BJ (cell line): ENCODE data around the gene TREML2. TPM values are rescaled to one million over a fixed set of nuclear protein-coding genes. Genes with fewer than 3 reads are reported as not detected.

ENCODE experiments used
- CTCF ChIA-PET: fragments of 350-600 bp; formaldehyde crosslinking; extraction: SDS; loops from one replicate; lab custom pipeline; 2021; ENCODE audit warnings: antibody characterized with exemption, inconsistent platforms; lab: Yijun Ruan, JAX
- POLR2A ChIA-PET: fragments of 300-600 bp; sonication (Branson Sonifier 250); formaldehyde crosslinking; extraction: SDS; loops from one replicate; lab custom pipeline; 2021; ENCODE audit warnings: antibody characterized with exemption; lab: Charles Lee
- DNase-seq: peaks from one replicate; pipeline ENCODE4 v3.0.0-alpha.2; 2011; ENCODE audit warnings: low read depth
- H3K27me3 ChIP-seq: 2 replicates; pipeline ENCODE4 v1.6.0; 2011; ENCODE audit warnings: low read length; ENCODE audit not compliant: control insufficient read depth, insufficient read depth
- H3K36me3 ChIP-seq: 2 replicates; pipeline ENCODE4 v1.5.1; 2011; ENCODE audit warnings: low read length; ENCODE audit not compliant: control insufficient read depth, insufficient read depth
- H3K4me3 ChIP-seq: 2 replicates; pipeline ENCODE4 v1.5.1; 2011; ENCODE audit warnings: low read depth, mild to moderate bottlenecking, control low read depth, low read length
- polyA plus RNA-seq: library from polyadenylated mRNA; depleted of rRNA; stranded (reverse); fragments of >200 nt; gene quantifications from 2 replicates; pipeline ENCODE4 v1.2.3, GENCODE V29; 2011
- TF ChIP-seq, protein P1 (sequence below): IDR thresholded peaks from 2 replicates; pipeline ENCODE4 v1.5.1; 2011; ENCODE audit warnings: low read depth, mild to moderate bottlenecking, control low read depth, inconsistent platforms, low read length, moderate library complexity; ENCODE audit not compliant: insufficient read depth

The TREML2 gene
- polyA plus RNA-seq, 1 experiment = not detected

- H3K36me3 ChIP-seq = no peaks in the 10 kb centered on the region
- H3K27me3 ChIP-seq = no peaks in the 10 kb centered on the region
- H3K4me3 ChIP-seq = no peak overlapping the region
- ChIA-PET POLR2A (no interaction called here), CTCF (no interaction called here)
- DNase-seq = no peak
- TF ChIP-seq, protein P1, sequence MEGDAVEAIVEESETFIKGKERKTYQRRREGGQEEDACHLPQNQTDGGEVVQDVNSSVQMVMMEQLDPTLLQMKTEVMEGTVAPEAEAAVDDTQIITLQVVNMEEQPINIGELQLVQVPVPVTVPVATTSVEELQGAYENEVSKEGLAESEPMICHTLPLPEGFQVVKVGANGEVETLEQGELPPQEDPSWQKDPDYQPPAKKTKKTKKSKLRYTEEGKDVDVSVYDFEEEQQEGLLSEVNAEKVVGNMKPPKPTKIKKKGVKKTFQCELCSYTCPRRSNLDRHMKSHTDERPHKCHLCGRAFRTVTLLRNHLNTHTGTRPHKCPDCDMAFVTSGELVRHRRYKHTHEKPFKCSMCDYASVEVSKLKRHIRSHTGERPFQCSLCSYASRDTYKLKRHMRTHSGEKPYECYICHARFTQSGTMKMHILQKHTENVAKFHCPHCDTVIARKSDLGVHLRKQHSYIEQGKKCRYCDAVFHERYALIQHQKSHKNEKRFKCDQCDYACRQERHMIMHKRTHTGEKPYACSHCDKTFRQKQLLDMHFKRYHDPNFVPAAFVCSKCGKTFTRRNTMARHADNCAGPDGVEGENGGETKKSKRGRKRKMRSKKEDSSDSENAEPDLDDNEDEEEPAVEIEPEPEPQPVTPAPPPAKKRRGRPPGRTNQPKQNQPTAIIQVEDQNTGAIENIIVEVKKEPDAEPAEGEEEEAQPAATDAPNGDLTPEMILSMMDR = no peak
These were observed 21.6 kb upstream of the TREML2 start for GRCh38 chr6:41222513-41222912.

GRCh38 chr6:41222045-41222444 is 21.1 kb upstream of the TREML2 start:
- H3K27me3 ChIP-seq = no peaks in the 10 kb centered on the region
- TF ChIP-seq, protein P1 = no peak
- ChIA-PET CTCF (interaction anchor here (0.8 kb wide), 1 partner anchor 24 kb away, joined by 3 read pairs; no protein-coding TSS in a partner anchor), POLR2A (no interaction called here)
- DNase-seq = no peak
- H3K36me3 ChIP-seq = no peaks in the 10 kb centered on the region
- no peak overlapping the region for H3K4me3 ChIP-seq

GRCh38 chr6:41216616-41217015 is 15.7 kb upstream of the TREML2 start:
- TF ChIP-seq, protein P1 = no peak
- Histone ChIP-seq H3K4me3 (no peak overlapping the region), H3K36me3 (no peaks in the 10 kb centered on the region), H3K27me3 (no peaks in the 10 kb centered on the region)
- CTCF ChIA-PET = no interaction called here
- POLR2A ChIA-PET = no interaction called here
- no peak for DNase-seq

DNA sequence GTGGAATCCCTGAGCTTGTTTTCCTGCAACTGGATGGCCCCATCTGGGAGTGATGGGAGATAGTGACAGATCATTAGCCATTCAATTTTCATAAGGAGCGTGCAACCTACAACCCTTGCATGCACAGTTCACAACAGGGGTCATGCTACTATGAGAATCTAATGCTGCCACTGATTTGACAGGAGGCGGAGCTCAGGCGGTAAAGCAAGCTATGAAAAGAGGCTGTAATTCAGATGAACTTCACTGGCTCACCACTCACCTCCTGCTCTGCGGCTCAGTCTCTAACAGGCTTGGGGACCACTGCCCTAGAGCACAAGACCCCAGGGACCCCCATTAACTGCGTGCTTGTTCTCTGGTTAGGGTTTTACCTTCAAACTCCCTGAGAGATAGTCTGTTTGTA is 14.8 kb upstream of the TREML2 start:
- ChIA-PET POLR2A (no interaction called here), CTCF (interaction anchor here (0.8 to 1.2 kb wide), 3 partner anchors 12 to 33 kb away, joined by 3 to 4 read pairs (median 3); no protein-coding TSS in a partner anchor)
- DNase-seq = no peak
- H3K27me3 ChIP-seq = no peaks in the 10 kb centered on the region
- TF ChIP-seq, protein P1 = no peak
- H3K4me3 ChIP-seq = no peak overlapping the region
- no peaks in the 10 kb centered on the region for H3K36me3 ChIP-seq

- TF ChIP-seq, protein P1 = no peak
- ChIA-PET CTCF (interaction anchor here (0.6 to 1.2 kb wide), 2 partner anchors 8 to 11 kb away, joined by 3 read pairs; no protein-coding TSS in a partner anchor), POLR2A (no interaction called here)
- DNase-seq = no peak
- Histone ChIP-seq H3K36me3 (no peaks in the 10 kb centered on the region), H3K27me3 (0 out of 2 replicates have a peak, but pooled peaks cover 1% of the 10 kb centered on the region), H3K4me3 (no peak overlapping the region)
These were observed 13.8 kb upstream of the TREML2 start for GRCh38 chr6:41214559-41215238.
